NT2/D1 (cell line): Measurements from ENCODE around the gene MEPE.

Experiments used
- SUZ12 ChIP-seq: IDR thresholded peaks from 2 replicates; pipeline ENCODE4 v1.6.1; 2011; ENCODE audit not compliant: insufficient read length, insufficient read depth; ENCODE audit errors: extremely low read depth
- ZNF274 ChIP-seq: IDR thresholded peaks from 2 replicates; pipeline ENCODE4 v1.6.1; 2011; ENCODE audit warnings: mild to moderate bottlenecking, low read depth, low read length

GRCh38 chr4:87865960-87866598, 33.3 kb downstream of the MEPE start:
- TF ChIP-seq SUZ12 (no peak), ZNF274 (no peak)
